OCI-LY7 (cell line): ENCODE measurements around the gene SLC16A2. TPM values are rescaled to one million over a fixed set of nuclear protein-coding genes. Genes with fewer than 3 reads are reported as not detected.
"Not testable (repeated sequence)": the region's sequence is repeated elsewhere in the genome, so short reads cannot be mapped to it uniquely, and the experiment has no call there.

ENCODE experiments used
- BruUV-seq: library from RNA; stranded (reverse); fragments of 400-500 nt; replicated peaks from 2 replicates; lab custom pipeline; 2021; lab: Mats Ljungman, UMichigan
- CTCF ChIA-PET: fragments of 300-600 bp; sonication (Branson Sonifier 250); formaldehyde crosslinking; loops from one replicate; lab custom pipeline; 2022; ENCODE audit warnings: antibody characterized with exemption; ENCODE audit not compliant: unreplicated experiment; lab: Charles Lee
- POLR2A ChIA-PET: fragments of 300-600 bp; sonication (Branson Sonifier 250); formaldehyde crosslinking; loops from one replicate; lab custom pipeline; 2022; ENCODE audit warnings: antibody characterized with exemption; lab: Charles Lee
- DNase-seq: peaks from one replicate; pipeline ENCODE4 v3.0.0-alpha.2; 2015; ENCODE audit warnings: low spot score
- H2AFZ ChIP-seq: fragments of 200-600 bp; sonication (generic), shearing (Covaris generic); 2 replicates; pipeline ENCODE4 v1.6.1; 2014; ENCODE audit warnings: mild to moderate bottlenecking, antibody characterized with exemption, low read length, moderate library complexity
- H3K27ac ChIP-seq: fragments of 200-600 bp; sonication (generic); 2 replicates; pipeline ENCODE4 v1.5.1; 2014; ENCODE audit warnings: mixed run types, low read depth, mild to moderate bottlenecking, moderate library complexity, low read length, inconsistent platforms; ENCODE audit not compliant: poor library complexity, severe bottlenecking
- H3K36me3 ChIP-seq: fragments of 200-600 bp; sonication (generic); 2 replicates; pipeline ENCODE4 v1.6.1; 2014; ENCODE audit warnings: mild to moderate bottlenecking, antibody characterized with exemption, low read length, moderate library complexity, mixed read lengths; ENCODE audit not compliant: insufficient read depth
- H3K4me1 ChIP-seq: fragments of 200-600 bp; sonication (generic); 2 replicates; pipeline ENCODE4 v1.5.1; 2014; ENCODE audit warnings: mild to moderate bottlenecking, low read length; ENCODE audit not compliant: insufficient read depth, poor library complexity, severe bottlenecking
- H3K4me2 ChIP-seq: fragments of 200-600 bp; sonication (generic); 2 replicates; pipeline ENCODE4 v1.6.1; 2014; ENCODE audit warnings: mild to moderate bottlenecking, low read length
- H3K4me3 ChIP-seq: fragments of 200-600 bp; sonication (generic); 2 replicates; pipeline ENCODE4 v1.5.1; 2014; ENCODE audit warnings: mild to moderate bottlenecking, low read depth, low read length; ENCODE audit not compliant: poor library complexity, severe bottlenecking
- H3K79me2 ChIP-seq: fragments of 200-600 bp; sonication (generic); 2 replicates; pipeline ENCODE4 v1.6.1; 2016; ENCODE audit warnings: low read depth, mild to moderate bottlenecking, low read length, moderate library complexity, mixed read lengths; ENCODE audit not compliant: insufficient read depth
- H3K9me2 ChIP-seq: fragments of 200-600 bp; sonication (generic); 2 replicates; pipeline ENCODE4 v1.6.1; 2016; ENCODE audit warnings: mild to moderate bottlenecking, low read length, mixed read lengths; ENCODE audit not compliant: insufficient read depth
- H3K9me3 ChIP-seq: fragments of 200-600 bp; sonication (generic); 2 replicates; pipeline ENCODE4 v1.6.1; 2014; ENCODE audit warnings: mild to moderate bottlenecking, mixed run types, low read length, mixed read lengths
- H4K20me1 ChIP-seq: fragments of 200-600 bp; sonication (generic); 2 replicates; pipeline ENCODE4 v1.6.1; 2014; ENCODE audit warnings: mild to moderate bottlenecking, antibody characterized with exemption, low read length, moderate library complexity, mixed read lengths; ENCODE audit not compliant: insufficient read depth
- EZH2phosphoT487 ChIP-seq: fragments of 200-600 bp; sonication (generic); IDR thresholded peaks from 2 replicates; pipeline ENCODE4 v1.6.1; 2018; ENCODE audit warnings: low read depth, borderline replicate concordance, mild to moderate bottlenecking, mixed run types, antibody characterized with exemption, low read length, moderate library complexity, mixed read lengths
- intact Hi-C: fragments of 100-400 bp; cut with micrococcal nuclease; formaldehyde crosslinking; loops from one replicate; pipeline ENCODE4 v1.10.0; 2022; ENCODE audit not compliant: unreplicated experiment
- total RNA-seq, 2 experiments: library from RNA; depleted of rRNA in 1 of 2; stranded (reverse); fragments of >200 nt in 1 of 2; shearing (Covaris generic) in 1 of 2; gene quantifications; 2 replicates each; pipeline ENCODE4 v1.2.3, GENCODE V29; 2014 to 2022
- TF ChIP-seq, protein P1 (sequence below): fragments of 200-600 bp; sonication (generic); conservative IDR thresholded peaks from 2 replicates; pipeline ENCODE4 v1.5.1; 2014; ENCODE audit warnings: mild to moderate bottlenecking, antibody characterized with exemption, low read length, moderate library complexity, mixed read lengths

Gene SLC16A2
- total RNA-seq, 2 experiments from 2014 or later: not detected

DNA sequence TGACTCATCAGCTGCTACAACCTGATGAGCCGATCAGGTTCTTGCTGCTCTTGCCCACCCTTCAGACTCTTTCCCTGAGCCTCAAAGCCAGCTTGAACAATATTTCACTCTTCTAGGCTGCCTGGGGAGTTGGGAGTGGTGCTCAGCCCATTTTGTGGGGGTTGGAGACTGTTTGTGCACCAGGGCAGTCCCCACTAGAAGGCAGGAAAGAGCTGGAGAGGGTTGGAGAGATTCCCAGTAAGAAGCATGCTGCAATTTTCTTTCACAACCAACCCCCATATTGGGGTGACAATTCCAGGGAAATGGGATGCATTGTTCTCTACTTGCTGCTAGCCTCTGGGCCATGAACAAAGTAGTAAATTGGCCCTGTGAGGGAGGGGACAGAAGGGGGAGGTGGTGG is 44.1 kb downstream of the SLC16A2 start:
- no peak overlapping the region for H3K4me3 ChIP-seq
- no peaks in the 10 kb centered on the region for H3K4me1 ChIP-seq
- no peak for TF ChIP-seq EZH2phosphoT487
- TF ChIP-seq, protein P1, sequence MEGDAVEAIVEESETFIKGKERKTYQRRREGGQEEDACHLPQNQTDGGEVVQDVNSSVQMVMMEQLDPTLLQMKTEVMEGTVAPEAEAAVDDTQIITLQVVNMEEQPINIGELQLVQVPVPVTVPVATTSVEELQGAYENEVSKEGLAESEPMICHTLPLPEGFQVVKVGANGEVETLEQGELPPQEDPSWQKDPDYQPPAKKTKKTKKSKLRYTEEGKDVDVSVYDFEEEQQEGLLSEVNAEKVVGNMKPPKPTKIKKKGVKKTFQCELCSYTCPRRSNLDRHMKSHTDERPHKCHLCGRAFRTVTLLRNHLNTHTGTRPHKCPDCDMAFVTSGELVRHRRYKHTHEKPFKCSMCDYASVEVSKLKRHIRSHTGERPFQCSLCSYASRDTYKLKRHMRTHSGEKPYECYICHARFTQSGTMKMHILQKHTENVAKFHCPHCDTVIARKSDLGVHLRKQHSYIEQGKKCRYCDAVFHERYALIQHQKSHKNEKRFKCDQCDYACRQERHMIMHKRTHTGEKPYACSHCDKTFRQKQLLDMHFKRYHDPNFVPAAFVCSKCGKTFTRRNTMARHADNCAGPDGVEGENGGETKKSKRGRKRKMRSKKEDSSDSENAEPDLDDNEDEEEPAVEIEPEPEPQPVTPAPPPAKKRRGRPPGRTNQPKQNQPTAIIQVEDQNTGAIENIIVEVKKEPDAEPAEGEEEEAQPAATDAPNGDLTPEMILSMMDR: no peak
- no peaks in the 10 kb centered on the region for H3K9me3 ChIP-seq
- POLR2A ChIA-PET: no interaction called here
- no peaks in the 10 kb centered on the region for H4K20me1 ChIP-seq
- no peak overlapping the region for H3K27ac ChIP-seq
- H3K9me2 ChIP-seq: no peaks in the 10 kb centered on the region
- no peaks in the 10 kb centered on the region for H3K36me3 ChIP-seq
- BruUV-seq: no TSS peak
- DNase-seq: no peak
- H3K4me2 ChIP-seq: no peak overlapping the region
- H3K79me2 ChIP-seq: no peaks in the 10 kb centered on the region
- H2AFZ ChIP-seq: no peak overlapping the region
- intact Hi-C loops: no loop called here
- CTCF ChIA-PET: no interaction called here

DNA sequence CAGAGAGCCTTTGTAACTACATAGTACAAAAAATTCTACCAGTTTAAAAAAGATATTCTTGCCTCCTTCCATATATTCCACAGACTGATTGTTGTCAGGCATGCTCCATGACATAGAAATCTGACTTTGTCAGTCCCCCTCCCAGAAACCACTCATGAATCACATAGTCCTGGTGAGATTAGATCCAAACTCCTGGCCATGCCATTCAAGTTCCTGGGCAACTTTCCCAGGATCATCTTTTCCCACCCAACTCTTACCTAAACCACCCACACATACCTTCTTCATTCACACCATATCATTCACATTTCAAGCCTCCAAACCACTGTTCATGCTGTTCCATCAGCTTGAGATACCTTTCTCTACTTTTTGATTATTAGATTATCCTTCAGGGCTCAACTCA is 46.4 kb downstream of the SLC16A2 start:
- Histone ChIP-seq H3K36me3 (no peaks in the 10 kb centered on the region), H4K20me1 (no peaks in the 10 kb centered on the region), H3K4me2 (no peak overlapping the region), H3K4me1 (no peaks in the 10 kb centered on the region), H3K9me2 (no peaks in the 10 kb centered on the region), H3K79me2 (no peaks in the 10 kb centered on the region), H3K9me3 (no peaks in the 10 kb centered on the region), H3K27ac (no peak overlapping the region), H3K4me3 (no peak overlapping the region), H2AFZ (no peak overlapping the region)
- DNase-seq: no peak
- no peak for TF ChIP-seq EZH2phosphoT487
- TF ChIP-seq, protein P1: no peak
- BruUV-seq: no TSS peak
- ChIA-PET CTCF (no interaction called here), POLR2A (no interaction called here)
- intact Hi-C loops: no loop called here

DNA sequence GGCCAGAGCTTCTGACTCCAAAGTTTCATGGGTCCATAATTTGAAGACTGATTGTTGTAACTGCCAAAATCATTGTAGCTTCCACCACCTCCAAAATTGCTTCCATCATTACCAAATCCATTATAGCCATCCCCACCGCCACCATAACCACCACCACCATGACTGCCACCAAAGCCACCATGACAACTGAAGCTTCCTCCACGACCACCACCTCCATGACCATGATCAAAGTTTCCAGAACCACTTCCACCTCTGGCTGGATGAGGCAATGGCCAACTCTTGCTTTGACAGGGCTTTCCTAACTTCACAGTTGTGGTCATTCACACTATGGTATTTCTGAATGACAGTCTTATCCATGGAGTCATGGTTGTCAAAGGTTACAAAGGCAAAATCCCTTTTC is 51.8 kb downstream of the SLC16A2 start:
- intact Hi-C loops, H4K20me1 ChIP-seq, H3K9me3 ChIP-seq, H3K27ac ChIP-seq, DNase-seq, H3K36me3 ChIP-seq, H2AFZ ChIP-seq, BruUV-seq, H3K9me2 ChIP-seq, H3K79me2 ChIP-seq, H3K4me1 ChIP-seq, CTCF ChIA-PET, H3K4me3 ChIP-seq, H3K4me2 ChIP-seq: not testable (repeated sequence)
- POLR2A ChIA-PET: interaction anchor here (0.7 kb wide), 1 partner anchor 907 kb away, joined by 3 read pairs; no protein-coding TSS in a partner anchor
